Measurements from ENCODE around the gene JAK1.

Gene JAK1

GRCh38 chr1:64890699-64891447 lies 75.5 kb downstream of the JAK1 start (continued):
- no peak for TF ChIP-seq PRDM4 (tag by site-specific recombination; IDR thresholded peaks at IDR 0.05)
- 0 out of 2 replicates have a peak, but pooled peaks have one; percentile 10 for TF ChIP-seq ZNF18 (tag by site-specific recombination; IDR thresholded peaks at IDR 0.05)
- TF ChIP-seq MYNN (tag by site-specific recombination; IDR thresholded peaks at IDR 0.05; ENCODE audit: borderline replicate concordance), result peak; percentile 68; the same call in 1 of the 2 replicates
- TF ChIP-seq ZNF366 (tag by site-specific recombination; conservative IDR thresholded peaks at IDR 0.05), result 0 out of 2 replicates have a peak, but pooled peaks have one; percentile 8
- TF ChIP-seq BCL11B (tag by site-specific recombination; IDR thresholded peaks at IDR 0.05; ENCODE audit: low read depth), result no peak
- TF ChIP-seq OSR2 (tag by site-specific recombination; IDR thresholded peaks at IDR 0.05), result peak; percentile 45; the same call in 1 of the 2 replicates
- no peak for TF ChIP-seq ZNF148 (tag by site-specific recombination; IDR thresholded peaks at IDR 0.05; ENCODE audit: borderline replicate concordance)

GRCh38 chr1:64887689-64888217 lies 78.6 kb downstream of the JAK1 start:
- TF ChIP-seq ZXDB (tag by site-specific recombination; IDR thresholded peaks at IDR 0.05), result no peak
- TF ChIP-seq ZNF548 (tag by site-specific recombination; IDR thresholded peaks at IDR 0.05), result no peak
- peak; percentile 82 for TF ChIP-seq ZNF677 (tag by site-specific recombination; IDR thresholded peaks at IDR 0.05)
- no peak for TF ChIP-seq ZNF639 (tag by site-specific recombination; IDR thresholded peaks at IDR 0.05)
- peaks cover 0 to 6% of the 10 kb centered on the region in 2 experiments; a peak in 1 of 3 replicates for H3K36me3 ChIP-seq (ENCODE audit: control insufficient read depth in 2 of 2, insufficient read depth in 1 of 2, low read length in 2 of 2)
- ChIA-PET CTCF (no interaction called here), POLR2A (no interaction called here)
- no peaks in the 10 kb centered on the region for H3K9me3 ChIP-seq (ENCODE audit: control insufficient read depth, insufficient read depth, low read depth, low read length)
- peaks cover 14% of the 10 kb centered on the region; the same call in 1 of the 2 replicates for H3K4me1 ChIP-seq (ENCODE audit: control insufficient read depth, insufficient read depth, low read length)
- H3K27ac ChIP-seq (ENCODE audit: extremely low read depth, low read depth, low read length), result no peak overlapping the region
- no peak overlapping the region for H3K4me3 ChIP-seq (ENCODE audit: low read depth, low read length)

- ChIA-PET CTCF (no interaction called here), POLR2A (no interaction called here)
- Histone ChIP-seq H3K4me3 (ENCODE audit: low read depth, low read length) (no peak overlapping the region), H3K4me1 (ENCODE audit: control insufficient read depth, insufficient read depth, low read length) (peaks cover 14% of the 10 kb centered on the region; the same call in 1 of the 2 replicates), H3K9me3 (ENCODE audit: control insufficient read depth, insufficient read depth, low read depth, low read length) (no peaks in the 10 kb centered on the region), H3K27ac (ENCODE audit: extremely low read depth, low read depth, low read length) (no peak overlapping the region), H3K36me3 (ENCODE audit: control insufficient read depth in 2 of 2, insufficient read depth in 1 of 2, low read length in 2 of 2) (peaks cover 0 to 10% of the 10 kb centered on the region in 2 experiments; a peak in 1 of 3 replicates)
- TF ChIP-seq BCL11A (tag by site-specific recombination; IDR thresholded peaks at IDR 0.05; ENCODE audit: low read depth) (no peak), ZSCAN4 (tag by site-specific recombination; IDR thresholded peaks at IDR 0.05) (no peak), ZBTB1 (tag by site-specific recombination; IDR thresholded peaks at IDR 0.05) (no peak), ZNF140 (tag by site-specific recombination; IDR thresholded peaks at IDR 0.05) (no peak), ZNF274 (IDR thresholded peaks at IDR 0.05; ENCODE audit: low read length) (no peak), ZNF274 (tag by site-specific recombination; IDR thresholded peaks at IDR 0.05; ENCODE audit: borderline replicate concordance) (no peak), ZNF600 (tag by site-specific recombination; IDR thresholded peaks at IDR 0.05) (no peak), PRDM1 (tag by site-specific recombination; IDR thresholded peaks at IDR 0.05) (no peak), ZNF521 (tag by site-specific recombination; IDR thresholded peaks at IDR 0.05) (no peak), ZNF18 (tag by site-specific recombination; IDR thresholded peaks at IDR 0.05) (no peak), GLIS2 (tag by site-specific recombination; IDR thresholded peaks at IDR 0.05) (no peak)
These were observed 79.5 kb downstream of the JAK1 start for GRCh38 chr1:64886877-64887276.

Measured in HEK293 (cell line).